H9 (cell line): ENCODE measurements around the gene SLC6A2. TPM values are rescaled to one million over a fixed set of nuclear protein-coding genes. Genes with fewer than 3 reads are reported as not detected.

Source experiments
- DNase-seq: peaks from one replicate; pipeline ENCODE4 v3.0.0-alpha.2; 2017
- H2AFZ ChIP-seq: one replicate; pipeline ENCODE4 v1.6.1; 2013; ENCODE audit warnings: mild to moderate bottlenecking, low read length, control low read depth, moderate library complexity
- H2AK5ac ChIP-seq: 2 replicates; pipeline ENCODE4 v1.6.1; 2013; ENCODE audit warnings: low read length, control low read depth, mixed read lengths; ENCODE audit not compliant: insufficient read length
- H2BK120ac ChIP-seq: one replicate; pipeline ENCODE4 v1.6.1; 2013; ENCODE audit warnings: low read depth, mild to moderate bottlenecking, low read length, control low read depth, inconsistent platforms; ENCODE audit not compliant: poor library complexity, severe bottlenecking
- H2BK12ac ChIP-seq: 2 replicates; pipeline ENCODE4 v1.6.1; 2013; ENCODE audit warnings: low read length, control low read depth, mixed read lengths, low read depth; ENCODE audit not compliant: insufficient read length
- H2BK15ac ChIP-seq: 2 replicates; pipeline ENCODE4 v1.6.1; 2013; ENCODE audit warnings: low read depth, low read length, control low read depth
- H2BK20ac ChIP-seq: one replicate; pipeline ENCODE4 v1.6.1; 2013; ENCODE audit warnings: low read depth, mild to moderate bottlenecking, low read length, control low read depth, inconsistent platforms; ENCODE audit not compliant: poor library complexity, severe bottlenecking
- H2BK5ac ChIP-seq: 2 replicates; pipeline ENCODE4 v1.6.1; 2013; ENCODE audit warnings: low read length, control low read depth, mixed read lengths; ENCODE audit not compliant: insufficient read length
- H3K14ac ChIP-seq: 2 replicates; pipeline ENCODE4 v1.6.1; 2013; ENCODE audit warnings: low read length, control low read depth; ENCODE audit not compliant: insufficient read depth
- H3K18ac ChIP-seq: 2 replicates; pipeline ENCODE4 v1.6.1; 2013; ENCODE audit warnings: low read depth, mild to moderate bottlenecking, mixed read lengths, low read length, control low read depth; ENCODE audit not compliant: insufficient read length
- H3K23ac ChIP-seq: 2 replicates; pipeline ENCODE4 v1.6.1; 2013; ENCODE audit warnings: low read length, control low read depth, mixed read lengths, low read depth; ENCODE audit not compliant: insufficient read length
- H3K23me2 ChIP-seq: 2 replicates; pipeline ENCODE4 v1.6.1; 2013; ENCODE audit warnings: low read depth, mild to moderate bottlenecking, mixed read lengths, low read length, control low read depth; ENCODE audit not compliant: insufficient read length, poor library complexity, severe bottlenecking
- H3K27ac ChIP-seq: 2 replicates; pipeline ENCODE4 v1.5.1; 2013; ENCODE audit warnings: low read length, control low read depth, mixed read lengths, low read depth; ENCODE audit not compliant: insufficient read length
- H3K27me3 ChIP-seq: 2 replicates; pipeline ENCODE4 v1.6.1; 2013; ENCODE audit warnings: low read length, control low read depth, inconsistent platforms; ENCODE audit not compliant: insufficient read depth
- H3K4ac ChIP-seq: 2 replicates; pipeline ENCODE4 v1.6.1; 2013; ENCODE audit warnings: low read depth, mild to moderate bottlenecking, control low read depth, inconsistent platforms, low read length, moderate library complexity
- H3K4me1 ChIP-seq: 2 replicates; pipeline ENCODE4 v1.6.1; 2013; ENCODE audit warnings: low read length, control low read depth, inconsistent platforms; ENCODE audit not compliant: insufficient read depth
- H3K4me2 ChIP-seq: 2 replicates; pipeline ENCODE4 v1.6.1; 2013; ENCODE audit warnings: low read length, control low read depth, mixed read lengths; ENCODE audit not compliant: insufficient read length, insufficient read depth
- H3K56ac ChIP-seq: 2 replicates; pipeline ENCODE4 v1.6.1; 2013; ENCODE audit warnings: low read depth, mild to moderate bottlenecking, mixed read lengths, low read length, control low read depth; ENCODE audit not compliant: insufficient read length
- H3K79me1 ChIP-seq: 2 replicates; pipeline ENCODE4 v1.6.1; 2013; ENCODE audit warnings: low read depth, mild to moderate bottlenecking, moderate library complexity, low read length, control low read depth, inconsistent platforms; ENCODE audit not compliant: insufficient read depth, poor library complexity, severe bottlenecking
- H3K79me2 ChIP-seq: 2 replicates; pipeline ENCODE4 v1.6.1; 2013; ENCODE audit warnings: low read length, control low read depth, inconsistent platforms; ENCODE audit not compliant: insufficient read depth
- H3K9ac ChIP-seq: 2 replicates; pipeline ENCODE4 v1.6.1; 2013; ENCODE audit warnings: low read length, control low read depth, mixed read lengths; ENCODE audit not compliant: insufficient read length; ENCODE audit errors: extremely low read depth
- H3K9me3 ChIP-seq: one replicate; pipeline ENCODE4 v1.6.1; 2013; ENCODE audit warnings: low read depth, low read length, inconsistent platforms; ENCODE audit not compliant: control insufficient read depth
- H3T11ph ChIP-seq: one replicate; pipeline ENCODE4 v1.6.1; 2013; ENCODE audit warnings: mild to moderate bottlenecking, low read length, control low read depth, inconsistent platforms
- H4K20me1 ChIP-seq: one replicate; pipeline ENCODE4 v1.6.1; 2013; ENCODE audit not compliant: control insufficient read depth, insufficient read length, insufficient read depth
- H4K5ac ChIP-seq: 2 replicates; pipeline ENCODE4 v1.6.1; 2013; ENCODE audit warnings: low read depth, mild to moderate bottlenecking, mixed read lengths, low read length, control low read depth; ENCODE audit not compliant: insufficient read length
- H4K8ac ChIP-seq: replicated peaks from 2 replicates; pipeline ENCODE4 v1.6.1; 2013; ENCODE audit warnings: low read length, control low read depth, mixed read lengths, low read depth; ENCODE audit not compliant: insufficient read length
- H4K91ac ChIP-seq: 2 replicates; pipeline ENCODE4 v1.6.1; 2013; ENCODE audit warnings: low read depth, mild to moderate bottlenecking, moderate library complexity, mixed read lengths, low read length, control low read depth; ENCODE audit not compliant: insufficient read length
- H3K27ac Mint-ChIP-seq, 3 experiments: 2 replicates in 2 of 3; 3 replicates in 1 of 3; pipeline ENCODE4 v1.8.0; 2020 to 2021; ENCODE audit warnings: mixed read lengths in 3 of 3, mild to moderate bottlenecking in 1 of 3, moderate library complexity in 1 of 3
- H3K27me3 Mint-ChIP-seq: 2 replicates; pipeline ENCODE4 v1.8.0; 2021; ENCODE audit warnings: low read depth, mild to moderate bottlenecking, moderate library complexity, mixed read lengths
- H3K36me3 Mint-ChIP-seq, 3 experiments: 2 replicates in 2 of 3; 3 replicates in 1 of 3; pipeline ENCODE4 v1.8.0; 2020 to 2021; ENCODE audit warnings: low read depth in 3 of 3, mixed read lengths in 3 of 3; ENCODE audit not compliant: insufficient read depth in 1 of 3
- H3K4me1 Mint-ChIP-seq, 2 experiments: 2 replicates each; pipeline ENCODE4 v1.8.0; 2020; ENCODE audit warnings: mixed read lengths in 2 of 2
- H3K4me3 Mint-ChIP-seq, 2 experiments: 2 replicates in 1 of 2; 3 replicates in 1 of 2; pipeline ENCODE4 v1.8.0; 2020 to 2021; ENCODE audit warnings: mild to moderate bottlenecking in 2 of 2, mixed read lengths in 2 of 2, moderate library complexity in 1 of 2
- H3K9me3 Mint-ChIP-seq, 2 experiments: 2 replicates in 1 of 2; 3 replicates in 1 of 2; pipeline ENCODE4 v1.8.0; 2020; ENCODE audit warnings: mild to moderate bottlenecking in 2 of 2, mixed read lengths in 2 of 2, moderate library complexity in 1 of 2
- CTCF ChIP-seq: fragments of 200-600 bp; sonication (generic); conservative IDR thresholded peaks from 3 replicates; pipeline ENCODE4 v1.8.0; 2021; ENCODE audit warnings: antibody characterized with exemption, mild to moderate bottlenecking
- WGBS: extraction: QIAGEN DNeasy Blood & Tissue Kit; methylation state at CpG from one replicate; pipeline ENCODE4 v1.1.7; 2013; ENCODE audit warnings: missing lambda C conversion rate, low lambda C conversion rate, mixed read lengths; ENCODE audit not compliant: insufficient read length; ENCODE audit errors: extremely low coverage; 5-methylcytosine and 5-hydroxymethylcytosine counted together
- total RNA-seq: library from RNA; stranded (reverse); gene quantifications from 2 replicates; pipeline ENCODE4 v1.2.1, GENCODE V29; 2021

Gene SLC6A2
- total RNA-seq, 1 experiment from 2014 or later, result 0.24 TPM

- Histone ChIP-seq H3K23ac (no peak overlapping the region), H2BK15ac (no peak overlapping the region), H3K18ac (no peak overlapping the region), H2AK5ac (no peak overlapping the region), H3K23me2 (no peaks in the 10 kb centered on the region), H3K14ac (no peak overlapping the region), H3K79me2 (no peaks in the 10 kb centered on the region), H2AFZ (no peak overlapping the region), H3K27ac (no peak overlapping the region), H3T11ph (no peak overlapping the region), H2BK5ac (no peak overlapping the region), H4K91ac (no peak overlapping the region), H3K4ac (no peak overlapping the region), H2BK12ac (no peak overlapping the region), H3K9ac (no peak overlapping the region), H3K27me3 (no peaks in the 10 kb centered on the region), H4K5ac (no peak overlapping the region), H4K20me1 (no peaks in the 10 kb centered on the region), H3K9me3 (peaks cover 15% of the 10 kb centered on the region), H4K8ac (no peak overlapping the region), H3K4me1 (no peaks in the 10 kb centered on the region), H2BK20ac (no peak overlapping the region), H3K4me2 (no peak overlapping the region), H3K79me1 (no peaks in the 10 kb centered on the region), H2BK120ac (no peak overlapping the region), H3K56ac (no peak overlapping the region)
- DNase-seq, result no peak
- Mint-ChIP-seq H3K27me3 (peaks cover 9% of the 10 kb centered on the region), H3K27ac (peak overlapping the region in 2 of 3 experiments; percentile 34 to 44; a peak in 2 of 7 replicates), H3K9me3 (peaks cover 24 to 37% of the 10 kb centered on the region in 2 experiments), H3K4me1 (peaks cover 19 to 20% of the 10 kb centered on the region in 2 experiments), H3K4me3 (no peak overlapping the region), H3K36me3 (peaks cover 6 to 27% (median 8%) of the 10 kb centered on the region in 3 experiments)
- TF ChIP-seq CTCF, result no peak
- WGBS, result no CpG with 5 or more reads among the region's 6 CpGs
These were observed 27.4 kb upstream of the SLC6A2 start for GRCh38 chr16:55628306-55628968.
